LNCaP clone FGC (cell line): ENCODE measurements around the gene CTCFL.
A peak's percentile ranks its signal among the peaks of the same experiment; 100 is the strongest.

Experiments
- DNase-seq: peaks from one replicate; pipeline ENCODE4 v3.0.0-alpha.2; 2011; ENCODE audit warnings: low read depth
- H3K4me3 ChIP-seq: 2 replicates; pipeline ENCODE4 v1.5.1; 2011; ENCODE audit warnings: mild to moderate bottlenecking, low read depth, low read length, control low read depth
- CTCF ChIP-seq: IDR thresholded peaks from 2 replicates; pipeline ENCODE4 v1.5.1; 2012; ENCODE audit warnings: mild to moderate bottlenecking; ENCODE audit not compliant: control insufficient read depth, insufficient read depth; ENCODE audit errors: extremely low read depth

The CTCFL gene

GRCh38 chr20:57526087-57526884 is 1.3 kb upstream of the CTCFL start:
- no peak overlapping the region for H3K4me3 ChIP-seq
- no peak for DNase-seq
- no peak; the same call in 1 of the 2 replicates for TF ChIP-seq CTCF

DNA sequence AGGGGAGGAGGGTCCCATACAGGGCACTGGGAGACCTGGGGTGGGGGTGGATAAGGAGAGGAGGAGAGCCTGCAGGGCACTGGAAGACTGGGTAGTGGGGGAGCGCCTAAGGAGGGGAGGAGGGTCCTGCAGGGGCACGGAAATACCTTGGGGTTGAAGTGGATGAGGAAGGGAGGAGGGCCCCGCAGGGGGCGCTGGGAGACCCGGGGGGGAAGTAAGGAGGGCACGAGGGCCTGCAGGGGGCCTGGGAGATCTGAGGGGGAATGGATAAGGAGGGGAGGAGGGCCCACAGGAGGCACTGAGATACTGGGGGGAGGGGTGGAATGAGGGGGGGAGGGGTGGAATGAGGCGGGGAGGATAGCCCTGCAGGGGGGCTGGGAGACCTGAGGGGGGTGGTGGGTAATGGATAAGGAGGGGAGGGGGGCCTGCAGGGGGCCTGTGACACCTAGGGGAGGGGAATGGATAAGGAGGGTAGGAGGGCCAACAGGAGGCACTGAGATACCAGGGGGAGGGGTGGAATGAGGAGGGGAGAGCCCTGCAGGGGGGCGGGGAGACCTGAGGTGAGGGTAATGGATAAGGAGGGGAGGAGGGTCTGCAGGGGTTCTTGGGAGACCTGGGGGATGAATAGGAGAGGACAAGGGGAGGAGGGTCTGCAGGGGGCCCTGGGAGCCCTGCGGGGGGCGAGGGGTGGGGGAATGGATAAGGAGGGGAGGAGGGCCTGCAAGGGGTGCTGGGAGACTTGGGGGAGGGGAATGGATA is 567 bp upstream of the CTCFL start:
- no peak overlapping the region for H3K4me3 ChIP-seq
- no peak for TF ChIP-seq CTCF
- no peak for DNase-seq

- H3K4me3 ChIP-seq, result no peak overlapping the region
- TF ChIP-seq CTCF, result no peak
- DNase-seq, result no peak
These were observed 1.2 kb downstream of the CTCFL start for GRCh38 chr20:57523782-57524181.

DNA sequence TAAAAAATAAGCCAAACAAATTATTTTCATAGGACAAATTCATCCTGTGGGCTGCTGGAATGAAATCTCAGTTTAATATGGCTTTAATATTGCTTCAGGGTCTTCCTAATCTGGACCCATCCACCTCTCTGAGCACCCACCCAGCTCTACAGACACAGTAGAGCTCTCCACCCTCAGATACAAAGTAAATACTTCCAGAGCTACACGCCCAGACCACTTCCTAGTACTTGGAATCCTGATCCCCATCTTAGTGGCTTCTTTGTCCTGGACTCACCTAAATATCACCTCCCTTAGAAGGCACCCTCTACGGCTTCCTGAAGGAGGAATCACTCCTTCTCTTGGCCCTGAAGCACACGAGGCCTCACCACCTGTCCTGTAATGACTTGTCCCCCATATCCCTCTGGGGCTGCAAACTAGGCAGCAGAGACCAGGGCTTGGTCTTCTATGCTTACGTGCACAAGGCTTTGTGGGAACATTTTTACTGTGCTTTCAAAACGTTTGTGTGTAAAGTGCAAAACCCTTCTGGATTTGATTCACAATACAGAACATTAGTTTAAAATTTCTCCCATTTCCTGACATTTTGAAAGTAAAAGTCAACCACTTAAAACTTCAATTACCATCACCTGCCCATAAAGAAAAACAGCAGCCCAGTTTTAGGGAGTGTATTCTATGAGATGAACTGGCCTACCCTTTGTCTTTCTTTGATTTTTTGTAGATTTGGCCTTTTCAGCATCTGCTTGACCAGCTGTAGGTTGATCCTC is 2.4 kb downstream of the CTCFL start:
- no peak overlapping the region for H3K4me3 ChIP-seq
- no peak for DNase-seq
- no peak for TF ChIP-seq CTCF

DNA sequence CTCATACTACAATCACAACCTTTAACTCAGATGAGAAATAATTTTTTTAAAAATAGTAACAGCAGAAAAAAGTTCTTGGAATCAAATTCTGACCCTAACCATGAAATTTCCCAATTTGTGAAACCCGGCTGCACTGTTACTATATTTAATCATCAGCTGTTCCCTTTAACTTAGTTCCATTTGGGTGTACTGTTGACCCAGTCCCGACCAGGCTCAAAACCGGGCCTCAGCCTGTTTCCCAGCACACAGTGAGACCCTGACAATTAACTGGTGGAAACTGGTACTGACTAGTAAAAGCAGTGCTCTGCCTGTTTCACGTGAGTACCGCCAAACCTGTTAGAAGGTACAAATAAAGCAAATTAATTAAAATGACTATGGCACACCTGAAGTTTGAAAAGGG is 7.0 kb downstream of the CTCFL start:
- no peak overlapping the region for H3K4me3 ChIP-seq
- TF ChIP-seq CTCF, result no peak
- DNase-seq, result no peak

DNA sequence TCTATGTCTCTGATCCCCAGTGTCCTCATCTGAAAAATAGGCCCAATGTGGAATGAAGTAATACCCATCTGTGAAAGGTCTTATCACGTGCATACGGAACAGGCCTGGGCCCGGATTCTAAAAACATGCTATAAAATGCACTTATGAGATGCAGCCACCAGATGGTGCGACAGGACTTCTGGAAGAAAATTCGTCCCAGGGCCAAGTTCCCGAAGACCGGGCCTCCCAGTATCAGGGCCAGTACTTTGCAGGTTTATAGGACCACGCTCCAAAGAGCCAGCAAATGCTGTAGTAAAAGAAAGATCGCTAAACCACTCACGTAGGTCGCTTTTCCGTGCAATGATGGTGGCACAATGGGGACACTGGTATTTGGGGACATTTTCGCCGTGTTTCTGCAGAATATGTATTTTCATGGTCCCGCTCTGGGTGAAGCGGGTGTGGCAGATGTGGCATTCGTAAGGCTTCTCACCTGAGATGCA is 10.6 kb downstream of the CTCFL start:
- peak; percentile 61 for DNase-seq
- TF ChIP-seq CTCF, result peak; percentile 79
- H3K4me3 ChIP-seq, result no peak overlapping the region
